Common myeloid progenitor, CD34-positive (primary cell): Measurements from ENCODE around the gene JMY.
"Not testable (repeated sequence)": the region's sequence is repeated elsewhere in the genome, so short reads cannot be mapped to it uniquely, and the experiment has no call there.

ENCODE experiments used
- CTCF ChIA-PET: fragments of 350-600 bp; sonication (Branson Sonifier 250); formaldehyde crosslinking; loops from one replicate; lab custom pipeline; 2021; ENCODE audit warnings: antibody characterized with exemption; lab: Charles Lee
- POLR2A ChIA-PET: fragments of 350-600 bp; sonication (Branson Sonifier 250); formaldehyde crosslinking; loops from one replicate; lab custom pipeline; 2021; ENCODE audit warnings: antibody characterized with exemption; lab: Charles Lee
- DNase-seq, 3 donors: peaks; one replicate each; pipeline versions ENCODE4 v3.0.0 to v3.0.0-alpha.2; 2013
- H3K27ac ChIP-seq, 2 experiments: 1 replicate in 1 of 2; 2 replicates in 1 of 2; pipeline ENCODE4 v1.7.0; 2013; ENCODE audit warnings: inconsistent platforms in 2 of 2, low read length in 2 of 2, mild to moderate bottlenecking in 2 of 2, low read depth in 1 of 2, moderate library complexity in 1 of 2; ENCODE audit not compliant: severe bottlenecking in 2 of 2, insufficient read depth in 1 of 2, poor library complexity in 1 of 2
- H3K27me3 ChIP-seq, 5 experiments: replicated peaks in 2 of 5; 1 replicate in 3 of 5; 2 replicates in 2 of 5; pipeline versions ENCODE4 v1.6.1 to v1.7.0; 2013; ENCODE audit warnings: low read length in 4 of 5, mild to moderate bottlenecking in 2 of 5, moderate library complexity in 2 of 5, inconsistent platforms in 1 of 5; ENCODE audit not compliant: insufficient read depth in 5 of 5, control insufficient read depth in 4 of 5
- H3K36me3 ChIP-seq, 4 experiments: 1 replicate in 2 of 4; 2 replicates in 2 of 4; pipeline versions ENCODE4 v1.6.1 to v1.7.0; 2013; ENCODE audit warnings: low read length in 3 of 4, control low read depth in 1 of 4, mild to moderate bottlenecking in 1 of 4; ENCODE audit not compliant: control insufficient read depth in 4 of 4, insufficient read depth in 4 of 4
- H3K4me1 ChIP-seq, 4 experiments: 1 replicate in 3 of 4; 2 replicates in 1 of 4; pipeline versions ENCODE4 v1.6.1 to v1.7.1; 2013; ENCODE audit warnings: low read length in 3 of 4, mild to moderate bottlenecking in 3 of 4, control low read depth in 1 of 4, inconsistent platforms in 1 of 4, moderate library complexity in 1 of 4; ENCODE audit not compliant: control insufficient read depth in 4 of 4, insufficient read depth in 4 of 4; ENCODE audit errors: control extremely low read depth in 1 of 4
- H3K4me3 ChIP-seq, 7 experiments: 1 replicate in 4 of 7; 2 replicates in 3 of 7; pipeline versions ENCODE4 v1.5.1 to v1.7.0; 2013; ENCODE audit warnings: mild to moderate bottlenecking in 7 of 7, low read length in 6 of 7, moderate library complexity in 6 of 7, inconsistent platforms in 2 of 7, low read depth in 2 of 7, control low read depth in 1 of 7; ENCODE audit not compliant: insufficient read depth in 4 of 7, control insufficient read depth in 1 of 7; ENCODE audit errors: extremely low read depth in 1 of 7
- H3K9me3 ChIP-seq, 5 experiments: 1 replicate in 4 of 5; 2 replicates in 1 of 5; pipeline versions ENCODE4 v1.6.1 to v1.7.1; 2013; ENCODE audit warnings: low read length in 4 of 5, mild to moderate bottlenecking in 2 of 5, inconsistent platforms in 1 of 5, low read depth in 1 of 5, moderate library complexity in 1 of 5; ENCODE audit not compliant: control insufficient read depth in 4 of 5, insufficient read depth in 2 of 5; ENCODE audit errors: control extremely low read depth in 1 of 5
- WGBS: methylation state at CpG from one replicate; pipeline ENCODE4 v1.1.5; 2013; ENCODE audit not compliant: insufficient coverage; 5-methylcytosine and 5-hydroxymethylcytosine counted together

The JMY gene

GRCh38 chr5:79254067-79254466 lies 18.1 kb downstream of the JMY start:
- H3K27me3 ChIP-seq, POLR2A ChIA-PET, CTCF ChIA-PET, H3K27ac ChIP-seq, H3K9me3 ChIP-seq, H3K4me1 ChIP-seq, H3K4me3 ChIP-seq, DNase-seq, H3K36me3 ChIP-seq: not testable (repeated sequence)
- 100% methylated on average over 8 of the region's 8 CpGs for WGBS

DNA sequence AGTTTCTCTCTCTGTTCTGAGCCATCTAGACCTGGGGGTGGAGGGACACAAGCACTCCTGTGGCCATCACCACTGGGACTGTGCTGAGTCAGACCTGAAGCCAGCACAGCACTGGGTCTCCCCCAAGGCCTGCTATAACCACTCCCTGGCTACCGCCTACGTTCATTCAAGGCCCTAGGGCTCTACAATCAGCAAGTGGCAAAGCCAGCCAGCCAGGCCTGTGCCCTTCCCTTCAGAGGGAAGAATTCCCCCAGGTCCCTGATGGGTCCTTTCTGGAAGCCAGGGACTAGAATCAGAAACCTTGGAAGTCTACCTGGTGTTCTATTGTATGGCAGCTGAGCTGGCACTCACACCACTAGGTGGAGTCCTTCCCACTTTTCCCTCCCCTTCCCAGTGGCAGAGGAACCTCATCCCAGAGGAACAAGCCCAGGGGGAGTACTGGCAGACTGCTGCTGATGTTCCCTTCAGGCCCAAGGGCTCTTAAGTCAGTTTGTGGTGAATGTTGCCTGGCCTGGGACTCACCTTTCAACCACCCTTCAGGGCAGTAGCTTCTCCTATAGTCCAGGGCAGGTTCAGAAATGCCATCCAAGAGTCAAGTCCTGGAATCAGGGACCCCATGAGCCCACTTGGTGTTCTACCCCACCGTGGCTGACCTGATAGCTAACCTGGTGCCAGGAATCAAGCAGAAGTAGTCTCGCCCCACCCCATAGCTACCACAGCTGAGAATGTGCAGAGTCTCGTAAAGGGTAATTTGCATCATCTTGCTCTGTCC lies 20.0 kb downstream of the JMY start:
- no peak for DNase-seq
- ChIA-PET POLR2A (no interaction called here), CTCF (interaction anchor here (0.8 kb wide), 1 partner anchor 19 kb away, joined by 4 read pairs; no protein-coding TSS in a partner anchor)
- Histone ChIP-seq H3K4me1 (no peaks in the 10 kb centered on the region), H3K9me3 (peaks cover 0 to 4% (median 2%) of the 10 kb centered on the region in 5 experiments), H3K27me3 (no peaks in the 10 kb centered on the region), H3K4me3 (no peak overlapping the region), H3K27ac (no peak overlapping the region), H3K36me3 (peaks cover 0 to 4% (median 0%) of the 10 kb centered on the region in 4 experiments)
- WGBS: 100% methylated on average over 3 of the region's 5 CpGs

GRCh38 chr5:79256563-79256962 lies 20.6 kb downstream of the JMY start:
- H3K9me3 ChIP-seq: peaks cover 0 to 4% (median 2%) of the 10 kb centered on the region in 5 experiments
- CTCF ChIA-PET: interaction anchor here (0.7 to 0.8 kb wide), 3 partner anchors 16 to 20 kb away, joined by 3 to 4 read pairs (median 3); no protein-coding TSS in a partner anchor
- no peak overlapping the region for H3K27ac ChIP-seq
- no peak for DNase-seq
- H3K4me3 ChIP-seq: no peak overlapping the region
- H3K36me3 ChIP-seq: peaks cover 0 to 4% (median 0%) of the 10 kb centered on the region in 4 experiments
- WGBS: 100% methylated on average over 4 of the region's 4 CpGs
- H3K4me1 ChIP-seq: no peaks in the 10 kb centered on the region
- POLR2A ChIA-PET: no interaction called here
- H3K27me3 ChIP-seq: no peaks in the 10 kb centered on the region

GRCh38 chr5:79257314-79257713 lies 21.4 kb downstream of the JMY start:
- H3K9me3 ChIP-seq: peaks cover 0 to 4% (median 2%) of the 10 kb centered on the region in 5 experiments
- no peak for DNase-seq
- no peak overlapping the region for H3K4me3 ChIP-seq
- ChIA-PET CTCF (interaction anchor here (0.7 kb wide), 1 partner anchor 16 kb away, joined by 3 read pairs; no protein-coding TSS in a partner anchor), POLR2A (no interaction called here)
- no peaks in the 10 kb centered on the region for H3K27me3 ChIP-seq
- H3K4me1 ChIP-seq: no peaks in the 10 kb centered on the region
- 98% methylated on average over 5 of the region's 6 CpGs for WGBS
- no peak overlapping the region for H3K27ac ChIP-seq
- H3K36me3 ChIP-seq: peaks cover 0 to 4% (median 0%) of the 10 kb centered on the region in 4 experiments

DNA sequence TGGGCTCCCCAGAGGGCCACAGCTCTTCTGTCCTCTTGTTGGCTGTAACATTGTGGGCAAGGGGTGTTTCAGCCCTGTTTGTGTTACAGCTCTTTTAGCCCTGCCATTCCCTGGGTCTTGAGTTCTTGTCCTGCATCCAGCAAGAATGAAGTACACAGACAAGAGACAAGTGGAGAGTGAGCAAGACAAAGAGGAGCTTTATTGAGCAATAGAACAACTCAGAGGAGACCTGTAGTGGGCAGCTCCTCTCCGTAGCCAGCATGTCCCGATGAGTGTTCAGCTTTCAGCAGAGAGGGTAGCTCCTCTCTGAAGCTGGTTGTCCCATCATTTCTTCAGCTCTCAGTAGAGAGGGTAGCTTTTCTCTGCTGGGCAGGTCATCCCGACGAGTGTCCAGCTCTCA lies 22.9 kb downstream of the JMY start:
- CTCF ChIA-PET: no interaction called here
- peaks cover 0 to 5% (median 2%) of the 10 kb centered on the region in 4 experiments for H3K4me1 ChIP-seq
- H3K9me3 ChIP-seq: peaks cover 0 to 4% (median 0%) of the 10 kb centered on the region in 5 experiments
- POLR2A ChIA-PET: no interaction called here
- H3K4me3 ChIP-seq: no peak overlapping the region
- peaks cover 0 to 4% (median 0%) of the 10 kb centered on the region in 4 experiments for H3K36me3 ChIP-seq
- H3K27me3 ChIP-seq: no peaks in the 10 kb centered on the region
- H3K27ac ChIP-seq: no peak overlapping the region
- 91% methylated on average over 4 of the region's 4 CpGs for WGBS
- DNase-seq: no peak

- H3K4me3 ChIP-seq: no peak overlapping the region
- 92% methylated on average over 6 of the region's 6 CpGs for WGBS
- no peaks in the 10 kb centered on the region for H3K27me3 ChIP-seq
- peaks cover 0 to 5% (median 2%) of the 10 kb centered on the region in 4 experiments for H3K4me1 ChIP-seq
- DNase-seq: no peak
- ChIA-PET CTCF (no interaction called here), POLR2A (no interaction called here)
- no peak overlapping the region for H3K27ac ChIP-seq
- peaks cover 0 to 4% (median 0%) of the 10 kb centered on the region in 5 experiments for H3K9me3 ChIP-seq
- H3K36me3 ChIP-seq: peaks cover 0 to 4% (median 0%) of the 10 kb centered on the region in 4 experiments
Observed at GRCh38 chr5:79259383-79259782, 23.5 kb downstream of the JMY start.

- H3K36me3 ChIP-seq: peaks cover 0 to 4% (median 0%) of the 10 kb centered on the region in 4 experiments
- no peak overlapping the region for H3K4me3 ChIP-seq
- no peak overlapping the region for H3K27ac ChIP-seq
- no peaks in the 10 kb centered on the region for H3K27me3 ChIP-seq
- 94% methylated on average over 4 of the region's 6 CpGs for WGBS
- peaks cover 0 to 5% (median 2%) of the 10 kb centered on the region in 4 experiments for H3K4me1 ChIP-seq
- DNase-seq: no peak
- POLR2A ChIA-PET: no interaction called here
- peaks cover 0 to 4% (median 0%) of the 10 kb centered on the region in 5 experiments for H3K9me3 ChIP-seq
- CTCF ChIA-PET: no interaction called here
Observed at GRCh38 chr5:79259810-79260209, 23.9 kb downstream of the JMY start.
